Right atrium auricular region (tissue), 2 donors: ENCODE measurements around the gene SH3GL3. TPM values are rescaled to one million over a fixed set of nuclear protein-coding genes. Genes with fewer than 3 reads are reported as not detected.

Source experiments
- DNase-seq: peaks from one replicate; pipeline ENCODE4 v3.0.0-alpha.2; 2019; ENCODE audit warnings: low spot score
- H3K27ac ChIP-seq, 2 donors: fragments of 200-600 bp; sonication (generic); 1 replicate in 1 of 2; 2 replicates in 1 of 2; pipeline ENCODE4 v1.5.1; 2016 to 2019
- H3K27me3 ChIP-seq, 2 donors: fragments of 200-600 bp; sonication (generic); one replicate each; pipeline versions ENCODE4 v1.5.1 to v1.6.0; 2017 to 2019
- H3K36me3 ChIP-seq: fragments of 200-600 bp; sonication (generic); one replicate; pipeline ENCODE4 v1.5.1; 2016
- H3K4me1 ChIP-seq, 2 donors: fragments of 200-600 bp; sonication (generic); one replicate each; pipeline versions ENCODE4 v1.5.1 to v1.6.0; 2017 to 2019
- H3K4me3 ChIP-seq, 2 donors: fragments of 200-600 bp; sonication (generic); 1 replicate in 1 of 2; 2 replicates in 1 of 2; pipeline ENCODE4 v1.5.1; 2017 to 2019; ENCODE audit warnings: mild to moderate bottlenecking in 1 of 2, moderate library complexity in 1 of 2
- H3K9me3 ChIP-seq, 2 donors: fragments of 200-600 bp; sonication (generic); one replicate each; pipeline ENCODE4 v1.5.1; 2019
- total RNA-seq, 2 donors: library from RNA; depleted of rRNA; stranded (reverse); fragments of >200 nt; gene quantifications; one replicate each; pipeline ENCODE4 v1.1.0, GENCODE V29; 2016
- TF ChIP-seq, protein P1 (sequence below), 2 donors: fragments of 200-600 bp; sonication (generic); IDR thresholded peaks; one replicate each; pipeline ENCODE4 v1.5.1; 2019; ENCODE audit warnings: antibody characterized with exemption in 2 of 2

SH3GL3 gene
- total RNA-seq, 2 donors from 2014 or later, result 4.1 TPM; not detected in 1

DNA sequence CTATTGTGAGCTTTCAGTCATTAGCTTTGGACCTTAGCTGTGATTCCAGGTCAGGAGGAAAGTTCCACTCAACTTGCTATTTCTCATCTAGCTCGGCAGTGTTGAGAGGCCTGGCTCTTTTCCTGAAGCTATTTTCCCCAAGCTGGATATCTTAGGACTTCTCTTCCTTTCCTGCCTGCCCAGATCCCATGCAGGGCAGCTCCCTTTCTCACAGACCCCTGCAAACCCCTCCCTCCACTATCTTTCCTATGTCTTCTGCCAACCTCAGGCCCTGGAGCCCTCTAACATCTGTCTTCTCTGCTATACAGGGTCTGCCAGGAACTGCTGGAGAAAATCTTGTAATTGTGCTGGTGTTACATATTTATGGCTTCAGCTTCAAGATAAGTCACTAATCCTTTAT, 49.6 kb downstream of the SH3GL3 start:
- Histone ChIP-seq H3K4me1 (no peaks in the 10 kb centered on the region), H3K27ac (no peak overlapping the region), H3K27me3 (no peaks in the 10 kb centered on the region), H3K4me3 (no peak overlapping the region), H3K36me3 (no peaks in the 10 kb centered on the region), H3K9me3 (peaks cover 0 to 11% of the 10 kb centered on the region in 2 donors)
- TF ChIP-seq, protein P1, sequence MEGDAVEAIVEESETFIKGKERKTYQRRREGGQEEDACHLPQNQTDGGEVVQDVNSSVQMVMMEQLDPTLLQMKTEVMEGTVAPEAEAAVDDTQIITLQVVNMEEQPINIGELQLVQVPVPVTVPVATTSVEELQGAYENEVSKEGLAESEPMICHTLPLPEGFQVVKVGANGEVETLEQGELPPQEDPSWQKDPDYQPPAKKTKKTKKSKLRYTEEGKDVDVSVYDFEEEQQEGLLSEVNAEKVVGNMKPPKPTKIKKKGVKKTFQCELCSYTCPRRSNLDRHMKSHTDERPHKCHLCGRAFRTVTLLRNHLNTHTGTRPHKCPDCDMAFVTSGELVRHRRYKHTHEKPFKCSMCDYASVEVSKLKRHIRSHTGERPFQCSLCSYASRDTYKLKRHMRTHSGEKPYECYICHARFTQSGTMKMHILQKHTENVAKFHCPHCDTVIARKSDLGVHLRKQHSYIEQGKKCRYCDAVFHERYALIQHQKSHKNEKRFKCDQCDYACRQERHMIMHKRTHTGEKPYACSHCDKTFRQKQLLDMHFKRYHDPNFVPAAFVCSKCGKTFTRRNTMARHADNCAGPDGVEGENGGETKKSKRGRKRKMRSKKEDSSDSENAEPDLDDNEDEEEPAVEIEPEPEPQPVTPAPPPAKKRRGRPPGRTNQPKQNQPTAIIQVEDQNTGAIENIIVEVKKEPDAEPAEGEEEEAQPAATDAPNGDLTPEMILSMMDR (IDR thresholded peaks at IDR 0.05), result no peak
- no peak for DNase-seq

DNA sequence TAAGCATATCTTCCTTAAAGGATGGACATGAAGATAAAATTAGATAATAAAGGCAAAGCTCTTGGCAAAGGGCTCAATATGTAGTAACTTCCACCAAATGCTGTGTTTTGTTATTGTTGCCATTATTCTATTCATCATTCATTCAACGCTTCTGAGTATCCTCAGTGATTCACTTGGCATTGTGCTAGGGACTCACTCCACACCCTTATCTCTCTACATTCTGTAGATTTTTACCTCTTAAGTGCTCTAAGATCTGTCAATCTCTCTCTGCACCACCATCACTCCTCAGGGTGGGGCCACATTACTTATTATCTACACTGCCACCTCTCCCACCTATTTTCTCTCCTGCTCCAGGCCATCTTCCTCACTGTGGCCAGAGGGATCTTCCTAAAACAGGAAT, 51.2 kb downstream of the SH3GL3 start:
- no peaks in the 10 kb centered on the region for H3K36me3 ChIP-seq
- H3K9me3 ChIP-seq, result peaks cover 0 to 11% of the 10 kb centered on the region in 2 donors
- TF ChIP-seq, protein P1 (IDR thresholded peaks at IDR 0.05), result no peak
- no peak overlapping the region for H3K4me3 ChIP-seq
- H3K27ac ChIP-seq, result no peak overlapping the region
- no peaks in the 10 kb centered on the region for H3K4me1 ChIP-seq
- DNase-seq, result no peak
- no peaks in the 10 kb centered on the region for H3K27me3 ChIP-seq

DNA sequence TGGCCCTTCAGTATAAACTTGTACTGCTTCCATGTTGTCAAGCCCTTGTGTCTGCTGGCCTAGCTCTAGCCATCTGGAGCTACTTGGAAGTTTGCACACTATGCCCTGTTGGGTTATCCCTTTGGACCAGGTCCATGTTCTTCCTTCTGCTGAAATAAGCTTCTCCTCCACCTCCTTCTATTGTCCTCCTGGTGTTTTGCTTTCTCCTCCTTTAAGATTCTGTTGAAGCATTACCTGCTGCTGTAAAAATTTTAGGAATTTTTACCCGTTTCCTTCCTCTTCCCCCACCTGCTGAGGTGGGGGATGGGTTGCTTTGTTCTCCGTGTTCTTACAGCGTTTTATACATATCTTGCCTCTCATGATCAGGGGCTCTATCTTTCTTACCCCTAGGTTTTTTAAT, 51.7 kb downstream of the SH3GL3 start:
- Histone ChIP-seq H3K27ac (no peak overlapping the region), H3K4me1 (no peaks in the 10 kb centered on the region), H3K4me3 (no peak overlapping the region), H3K9me3 (peaks cover 0 to 11% of the 10 kb centered on the region in 2 donors), H3K27me3 (no peaks in the 10 kb centered on the region), H3K36me3 (no peaks in the 10 kb centered on the region)
- no peak for DNase-seq
- TF ChIP-seq, protein P1 (IDR thresholded peaks at IDR 0.05), result no peak

DNA sequence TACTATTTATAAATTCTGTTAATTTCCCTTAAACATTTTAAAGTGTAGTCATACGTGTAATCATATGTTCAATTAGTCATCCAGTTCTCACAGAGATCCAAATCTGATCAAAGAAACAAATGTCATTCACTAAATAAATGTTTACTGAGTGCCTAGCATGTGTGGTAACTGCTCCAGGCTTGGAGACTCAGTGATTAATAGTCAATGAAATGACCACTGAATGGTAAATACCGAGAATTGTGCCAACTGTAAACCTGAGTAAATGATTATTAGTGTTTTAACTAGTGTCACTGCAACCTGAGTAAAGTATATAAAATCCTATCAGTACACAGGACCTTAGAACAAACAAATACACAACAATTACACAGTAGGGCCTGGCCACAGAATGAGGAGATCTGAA, 52.3 kb downstream of the SH3GL3 start:
- Histone ChIP-seq H3K36me3 (no peaks in the 10 kb centered on the region), H3K27ac (no peak overlapping the region), H3K4me1 (no peaks in the 10 kb centered on the region), H3K27me3 (no peaks in the 10 kb centered on the region), H3K9me3 (peaks cover 0 to 11% of the 10 kb centered on the region in 2 donors), H3K4me3 (no peak overlapping the region)
- no peak for DNase-seq
- TF ChIP-seq, protein P1 (IDR thresholded peaks at IDR 0.05), result no peak

DNA sequence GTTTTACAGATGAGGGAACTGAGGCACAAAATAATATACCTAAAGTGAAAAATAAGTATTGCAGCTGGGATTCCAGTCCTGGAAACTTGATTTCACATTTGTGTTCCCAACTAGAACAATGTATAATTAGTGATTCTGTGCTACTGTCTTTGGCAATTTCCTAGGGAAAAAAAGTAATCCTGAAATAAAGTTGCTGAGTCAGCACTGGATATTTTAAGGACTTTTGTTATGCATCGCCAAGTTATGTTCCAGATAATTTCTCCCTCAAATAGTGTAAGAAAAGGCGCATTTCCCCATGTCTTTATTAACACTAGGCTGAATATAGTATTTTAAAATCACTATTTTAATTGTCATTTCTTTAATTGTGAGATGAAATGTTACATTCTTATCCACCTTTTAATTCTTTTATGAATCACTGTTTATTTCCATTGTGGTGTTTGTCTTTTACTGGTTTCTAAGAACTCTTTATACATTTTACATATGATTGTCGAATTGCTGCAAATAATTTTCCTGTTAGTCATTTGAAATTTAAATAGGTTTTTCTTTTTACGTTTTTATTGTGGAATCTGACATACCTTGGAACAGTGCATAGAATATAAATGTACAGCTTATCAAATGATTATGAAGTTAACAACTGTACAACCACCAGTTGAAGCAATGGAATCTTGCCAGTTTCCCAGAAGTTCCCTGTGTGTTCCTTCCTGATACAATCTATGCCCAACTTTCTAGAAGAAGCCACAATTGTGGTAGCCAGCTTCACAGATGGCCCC, 56.6 kb downstream of the SH3GL3 start:
- no peaks in the 10 kb centered on the region for H3K27me3 ChIP-seq
- peaks cover 0 to 1% of the 10 kb centered on the region in 2 donors for H3K9me3 ChIP-seq
- no peaks in the 10 kb centered on the region for H3K4me1 ChIP-seq
- H3K4me3 ChIP-seq, result no peak overlapping the region
- DNase-seq, result no peak
- no peaks in the 10 kb centered on the region for H3K36me3 ChIP-seq
- H3K27ac ChIP-seq, result no peak overlapping the region
- TF ChIP-seq, protein P1 (IDR thresholded peaks at IDR 0.05), result no peak

DNA sequence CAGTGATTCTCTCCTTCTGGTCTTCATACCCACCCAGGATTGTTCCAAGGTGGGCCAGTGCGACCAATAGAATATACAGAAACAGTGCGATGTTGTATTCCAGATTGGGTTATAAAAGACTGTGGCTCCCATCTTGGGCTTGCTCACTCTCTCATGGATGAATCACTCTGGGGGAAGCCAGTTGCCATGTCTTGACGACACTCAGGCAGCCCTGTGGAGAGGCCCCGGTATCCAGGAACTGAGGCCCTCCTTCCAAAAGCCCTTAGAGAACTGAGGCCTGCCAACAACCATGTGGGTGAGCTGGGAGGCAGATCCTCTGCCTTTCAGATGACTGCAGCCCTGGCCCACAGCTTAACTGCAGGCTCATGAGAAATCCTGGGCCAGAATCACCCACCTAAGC, 57.2 kb downstream of the SH3GL3 start:
- TF ChIP-seq, protein P1 (IDR thresholded peaks at IDR 0.05), result no peak
- no peak overlapping the region for H3K27ac ChIP-seq
- no peak for DNase-seq
- no peaks in the 10 kb centered on the region for H3K4me1 ChIP-seq
- no peaks in the 10 kb centered on the region for H3K36me3 ChIP-seq
- no peaks in the 10 kb centered on the region for H3K9me3 ChIP-seq
- H3K4me3 ChIP-seq, result no peak overlapping the region
- H3K27me3 ChIP-seq, result no peaks in the 10 kb centered on the region
